ENCODE measurements around the gene ASPN.
"Not testable (repeated sequence)": the region's sequence is repeated elsewhere in the genome, so short reads cannot be mapped to it uniquely, and the experiment has no call there.

Gene ASPN

GRCh38 chr9:92422611-92423338 lies 59.5 kb downstream of the ASPN start:
- no peak for DNase-seq (ENCODE audit: low read depth in 2 of 2)

GRCh38 chr9:92414566-92414965 lies 67.7 kb downstream of the ASPN start:
- no peak for DNase-seq (ENCODE audit: low read depth in 2 of 2)

GRCh38 chr9:92411157-92411556 lies 71.1 kb downstream of the ASPN start:
- DNase-seq (ENCODE audit: low read depth in 2 of 2): not testable (repeated sequence)

GRCh38 chr9:92408747-92409478 lies 73.4 kb downstream of the ASPN start:
- DNase-seq (ENCODE audit: low read depth in 2 of 2): no peak

GRCh38 chr9:92407818-92408217 lies 74.5 kb downstream of the ASPN start:
- no peak for DNase-seq (ENCODE audit: low read depth in 2 of 2)

- peak; percentile 4 to 18 for DNase-seq (ENCODE audit: low read depth in 2 of 2)
These were observed 75.8 kb downstream of the ASPN start for GRCh38 chr9:92406477-92406876.

Data from activated CD8-positive, alpha-beta memory T cell treated with anti-CD3 and anti-CD28 coated beads for 4 hours (primary cell).